ENCODE results near the gene HAPLN1. TPM values are rescaled to one million over a fixed set of nuclear protein-coding genes. Genes with fewer than 3 reads are reported as not detected.

HAPLN1 gene
- polyA plus RNA-seq, 5 donors: 0.88 to 3.2 (median 2.7) TPM

GRCh38 chr5:83718936-83719495, 1.6 kb downstream of the HAPLN1 start:
- no peak for DNase-seq

- DNase-seq: peak; percentile 49 to 64
Observed at GRCh38 chr5:83718195-83718825, 2.3 kb downstream of the HAPLN1 start.

- DNase-seq: no peak
Observed at GRCh38 chr5:83715236-83716065, 5.2 kb downstream of the HAPLN1 start.

- peak in 1 of 2 donors; percentile 9 for DNase-seq
Observed at GRCh38 chr5:83714810-83715209, 5.8 kb downstream of the HAPLN1 start.

GRCh38 chr5:83711982-83712601, 8.6 kb downstream of the HAPLN1 start:
- peak in 1 of 2 donors; percentile 18 for DNase-seq

GRCh38 chr5:83709973-83710372, 10.7 kb downstream of the HAPLN1 start:
- DNase-seq: no peak

GRCh38 chr5:83708170-83708569, 12.5 kb downstream of the HAPLN1 start:
- DNase-seq: no peak

GRCh38 chr5:83703059-83703458, 17.6 kb downstream of the HAPLN1 start:
- DNase-seq: no peak

GRCh38 chr5:83701886-83702285, 18.8 kb downstream of the HAPLN1 start:
- no peak for DNase-seq

- no peak for DNase-seq
Observed at GRCh38 chr5:83689881-83690280, 30.8 kb downstream of the HAPLN1 start.

GRCh38 chr5:83688281-83688680, 32.4 kb downstream of the HAPLN1 start:
- no peak for DNase-seq

GRCh38 chr5:83687124-83687619, 33.5 kb downstream of the HAPLN1 start:
- DNase-seq: no peak

- DNase-seq: no peak
Observed at GRCh38 chr5:83686251-83686650, 34.4 kb downstream of the HAPLN1 start.

GRCh38 chr5:83683836-83684235, 36.8 kb downstream of the HAPLN1 start:
- DNase-seq: no peak

GRCh38 chr5:83672646-83673045, 48.0 kb downstream of the HAPLN1 start:
- DNase-seq: no peak

- DNase-seq: no peak
Observed at GRCh38 chr5:83672158-83672557, 48.5 kb downstream of the HAPLN1 start.

GRCh38 chr5:83665631-83666030, 55.0 kb downstream of the HAPLN1 start:
- DNase-seq: no peak

- no peak for DNase-seq
Observed at GRCh38 chr5:83662558-83662957, 58.1 kb downstream of the HAPLN1 start.

GRCh38 chr5:83657807-83658525, 62.7 kb downstream of the HAPLN1 start:
- DNase-seq: no peak

GRCh38 chr5:83654427-83654994, 66.1 kb downstream of the HAPLN1 start:
- DNase-seq: no peak

GRCh38 chr5:83653669-83654068, 67.0 kb downstream of the HAPLN1 start:
- DNase-seq: no peak

Measured in right lung (tissue), 5 donors.